HG03378 (cell line): ENCODE results near the gene TNFSF8.
A peak's percentile ranks its signal among the peaks of the same experiment; 100 is the strongest.

Experiments used
- ATAC-seq: cut with Tn5 transposase; IDR thresholded peaks from one replicate; pipeline ENCODE4 v1.9.1; 2021; ENCODE audit warnings: mild to moderate bottlenecking, moderate library complexity; ENCODE audit not compliant: unreplicated experiment

The TNFSF8 gene, protein sequence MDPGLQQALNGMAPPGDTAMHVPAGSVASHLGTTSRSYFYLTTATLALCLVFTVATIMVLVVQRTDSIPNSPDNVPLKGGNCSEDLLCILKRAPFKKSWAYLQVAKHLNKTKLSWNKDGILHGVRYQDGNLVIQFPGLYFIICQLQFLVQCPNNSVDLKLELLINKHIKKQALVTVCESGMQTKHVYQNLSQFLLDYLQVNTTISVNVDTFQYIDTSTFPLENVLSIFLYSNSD

DNA sequence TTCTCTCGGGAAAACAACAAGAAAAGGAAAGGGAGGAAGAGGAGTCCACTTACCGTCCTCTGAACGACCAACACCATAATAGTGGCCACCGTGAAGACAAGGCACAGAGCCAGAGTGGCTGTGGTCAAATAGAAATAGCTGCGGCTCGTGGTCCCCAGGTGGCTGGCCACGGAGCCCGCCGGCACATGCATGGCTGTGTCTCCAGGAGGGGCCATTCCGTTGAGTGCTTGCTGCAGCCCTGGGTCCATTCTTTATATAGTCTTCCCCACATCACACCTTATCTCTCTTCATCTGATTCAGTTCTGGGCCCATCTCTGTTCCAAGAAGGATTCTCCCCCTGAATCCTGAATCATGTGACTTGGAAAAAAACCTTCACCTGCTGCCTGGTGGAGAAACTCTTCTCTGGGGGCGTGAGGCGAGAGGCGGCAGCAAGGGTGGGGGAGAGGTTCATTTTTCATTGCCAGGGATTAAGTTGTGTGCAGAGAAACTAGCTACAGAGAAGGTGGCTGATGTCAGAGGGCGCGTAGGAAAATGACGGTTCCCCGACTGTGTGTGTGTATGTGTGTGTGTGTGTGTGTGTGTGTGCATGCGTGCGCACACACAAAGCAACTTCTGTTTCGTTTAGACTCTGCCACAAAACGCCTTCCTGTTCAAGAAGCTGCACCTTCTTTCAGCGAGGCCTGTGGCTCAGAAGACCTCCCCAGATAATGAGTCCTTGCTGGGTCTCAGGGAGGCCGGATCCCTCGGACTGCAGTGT, at the start of gene TNFSF8:
TSS of gene TNFSF8 (minus strand) at position 536 of the 757 bp plus-strand sequence. CDS start at position 248, 288 bp downstream.
- ATAC-seq, result peak; percentile 45

- no peak for ATAC-seq
These were observed 42.8 kb upstream of the TNFSF8 start for GRCh38 chr9:114973216-114973615.

DNA sequence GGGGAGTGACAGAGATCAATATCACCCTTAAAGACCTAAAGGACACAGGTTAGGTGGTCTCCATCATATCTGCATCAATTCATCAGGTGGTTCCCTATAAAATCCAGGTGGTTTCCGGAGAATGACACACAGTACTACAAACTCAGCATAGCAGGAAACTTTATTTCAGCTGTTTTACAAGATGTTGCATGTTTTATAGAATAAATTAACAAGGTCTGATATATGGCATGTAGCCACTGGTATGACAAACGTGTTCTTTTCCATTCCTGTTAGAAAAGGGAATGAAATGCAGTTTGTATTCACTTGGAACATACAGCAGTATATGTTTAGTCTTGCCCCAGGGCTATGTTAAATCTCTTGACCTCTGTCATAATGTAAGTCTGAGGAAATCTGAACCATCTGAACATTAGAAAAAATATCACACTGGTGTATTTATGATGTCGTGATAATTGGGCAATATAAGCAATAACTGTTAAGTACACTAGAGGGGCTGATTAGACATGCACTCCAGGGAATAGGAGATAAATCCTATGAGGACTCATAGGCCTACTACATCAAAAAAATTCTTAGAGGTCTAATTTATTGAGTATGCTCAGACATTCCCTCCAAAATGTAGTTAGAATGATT, 42.2 kb upstream of the TNFSF8 start:
- no peak for ATAC-seq

- ATAC-seq, result no peak
These were observed 38.9 kb upstream of the TNFSF8 start for GRCh38 chr9:114969269-114969668.

GRCh38 chr9:114968671-114969070, 38.3 kb upstream of the TNFSF8 start:
- ATAC-seq, result no peak

GRCh38 chr9:114965564-114965963, 35.2 kb upstream of the TNFSF8 start:
- ATAC-seq, result no peak

DNA sequence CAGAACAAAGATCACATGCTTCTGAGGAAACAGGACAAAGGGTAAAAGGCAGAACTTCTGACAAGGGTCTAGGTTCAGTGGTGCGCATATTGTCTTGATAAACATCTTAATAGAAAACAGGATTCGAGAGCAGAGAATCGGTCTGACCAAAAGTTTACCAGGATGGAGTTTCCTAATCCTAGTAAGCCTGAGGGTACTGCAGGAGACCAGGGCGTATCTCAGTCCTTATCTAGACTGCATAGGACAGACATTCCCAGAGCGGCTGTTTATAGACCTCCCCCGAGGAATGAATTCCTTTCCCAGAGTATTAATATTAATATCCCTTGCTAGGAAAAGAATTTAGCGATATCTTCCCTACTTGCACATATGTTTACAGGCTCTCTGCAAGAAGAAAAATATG, 32.4 kb upstream of the TNFSF8 start:
- no peak for ATAC-seq

GRCh38 chr9:114960276-114960675, 29.9 kb upstream of the TNFSF8 start:
- ATAC-seq, result no peak

- no peak for ATAC-seq
These were observed 28.4 kb upstream of the TNFSF8 start for GRCh38 chr9:114958844-114959235.

- no peak for ATAC-seq
These were observed 27.8 kb upstream of the TNFSF8 start for GRCh38 chr9:114958021-114958843.

DNA sequence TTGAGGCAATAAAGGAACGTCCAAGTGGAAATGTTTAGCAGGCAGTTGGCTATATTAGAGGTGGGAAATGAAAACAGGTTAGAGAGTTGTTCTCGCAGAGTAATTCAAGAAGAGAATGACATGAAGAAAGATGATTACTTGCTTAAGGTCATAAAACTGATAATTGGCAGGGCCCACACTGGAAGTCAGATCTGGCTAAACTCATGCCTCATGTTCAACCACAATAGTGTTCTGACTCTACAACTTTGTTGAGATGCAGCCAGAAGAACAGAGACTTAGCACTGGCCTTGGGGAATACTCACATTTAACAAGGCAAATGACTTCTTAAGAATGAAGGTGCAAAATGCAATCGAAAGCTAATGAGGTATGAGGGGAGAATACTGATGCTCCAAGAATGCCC, 27.2 kb upstream of the TNFSF8 start:
- no peak for ATAC-seq

DNA sequence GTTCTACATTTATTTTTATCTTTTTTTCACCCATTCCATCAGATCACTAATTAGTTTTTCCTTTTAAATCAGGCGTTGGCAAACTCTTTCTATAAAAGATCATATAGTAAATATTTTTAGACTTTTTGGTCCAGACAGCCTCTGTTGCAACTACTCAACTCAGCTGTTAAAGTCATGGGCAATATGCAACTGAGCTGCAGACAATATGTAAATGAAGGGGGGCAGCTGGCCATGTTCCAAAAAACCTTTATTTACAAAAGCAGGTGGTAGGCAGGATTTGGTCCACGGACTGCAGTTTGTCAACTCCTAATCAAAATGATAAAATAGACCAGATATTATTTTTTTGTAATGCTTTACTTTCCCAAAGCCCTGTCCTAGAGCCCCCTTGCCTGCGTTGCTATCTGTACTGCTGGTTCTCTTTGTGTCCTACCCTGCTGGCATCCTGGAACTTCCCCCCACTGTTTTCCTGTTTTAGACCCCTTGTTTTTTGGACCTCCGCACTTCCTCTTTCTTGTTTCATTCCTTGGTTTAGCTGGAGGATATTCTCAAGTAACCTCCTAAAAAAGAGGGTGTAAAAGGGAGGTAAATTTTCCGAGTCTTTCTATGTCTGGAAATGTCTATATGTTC, 24.7 kb upstream of the TNFSF8 start:
- no peak for ATAC-seq

DNA sequence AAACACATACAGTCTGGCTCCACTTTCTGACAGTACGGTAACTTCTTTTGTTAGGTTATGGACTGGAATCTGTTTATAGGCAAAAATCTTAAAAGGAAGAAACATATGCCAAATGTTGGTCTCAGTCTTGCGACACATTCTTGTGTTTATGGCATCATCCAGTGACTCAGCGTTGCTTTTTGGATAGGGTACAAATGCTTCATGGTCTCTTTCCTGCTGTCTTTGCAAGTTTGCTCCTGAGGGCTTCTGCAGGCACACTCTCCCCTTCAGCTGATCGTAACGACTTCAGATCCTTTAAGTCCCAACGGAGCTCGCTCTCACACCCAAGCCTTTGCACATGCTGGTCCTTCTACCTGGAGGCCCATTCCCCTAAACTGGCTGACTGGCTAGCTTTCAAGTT, 23.6 kb upstream of the TNFSF8 start:
- ATAC-seq, result no peak

DNA sequence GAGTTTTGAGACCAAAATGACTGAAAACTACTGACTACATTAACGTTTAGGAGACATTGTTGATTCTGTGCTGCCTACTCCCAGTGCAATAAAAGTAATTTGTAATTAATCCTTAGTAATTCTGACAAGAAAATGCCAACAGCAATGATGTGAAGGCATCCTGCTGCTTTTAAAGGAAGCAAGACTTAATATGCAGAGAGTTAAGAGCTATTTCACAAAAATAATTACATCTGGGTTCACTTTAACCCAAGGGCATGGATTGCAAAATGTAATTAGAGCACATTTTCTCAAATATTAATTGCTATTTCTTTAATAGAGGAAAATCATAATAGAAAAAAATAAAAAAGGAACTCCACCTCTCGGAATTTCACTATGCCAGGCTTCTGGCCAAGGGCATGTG, 22.7 kb upstream of the TNFSF8 start:
- ATAC-seq, result no peak

DNA sequence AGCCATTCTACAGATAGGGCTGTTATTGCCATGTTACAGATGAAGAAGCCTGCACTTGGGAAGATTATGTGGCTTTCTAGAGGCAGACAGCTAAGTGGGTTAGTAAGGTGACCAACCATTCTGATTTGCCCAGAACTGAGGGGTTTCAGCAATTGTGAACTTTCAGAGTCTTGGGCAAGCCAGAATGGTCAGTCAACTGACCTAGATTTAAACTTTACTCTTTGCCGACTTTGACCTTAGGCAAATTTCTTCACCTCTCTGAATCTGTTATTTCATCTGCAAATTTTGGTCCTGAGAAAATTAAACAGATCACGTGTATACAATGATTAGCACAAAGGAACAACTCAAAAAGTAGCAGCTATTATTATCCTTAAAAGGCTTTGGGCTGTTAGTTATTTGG, 20.4 kb upstream of the TNFSF8 start:
- no peak for ATAC-seq

GRCh38 chr9:114947058-114947457, 16.7 kb upstream of the TNFSF8 start:
- no peak for ATAC-seq

DNA sequence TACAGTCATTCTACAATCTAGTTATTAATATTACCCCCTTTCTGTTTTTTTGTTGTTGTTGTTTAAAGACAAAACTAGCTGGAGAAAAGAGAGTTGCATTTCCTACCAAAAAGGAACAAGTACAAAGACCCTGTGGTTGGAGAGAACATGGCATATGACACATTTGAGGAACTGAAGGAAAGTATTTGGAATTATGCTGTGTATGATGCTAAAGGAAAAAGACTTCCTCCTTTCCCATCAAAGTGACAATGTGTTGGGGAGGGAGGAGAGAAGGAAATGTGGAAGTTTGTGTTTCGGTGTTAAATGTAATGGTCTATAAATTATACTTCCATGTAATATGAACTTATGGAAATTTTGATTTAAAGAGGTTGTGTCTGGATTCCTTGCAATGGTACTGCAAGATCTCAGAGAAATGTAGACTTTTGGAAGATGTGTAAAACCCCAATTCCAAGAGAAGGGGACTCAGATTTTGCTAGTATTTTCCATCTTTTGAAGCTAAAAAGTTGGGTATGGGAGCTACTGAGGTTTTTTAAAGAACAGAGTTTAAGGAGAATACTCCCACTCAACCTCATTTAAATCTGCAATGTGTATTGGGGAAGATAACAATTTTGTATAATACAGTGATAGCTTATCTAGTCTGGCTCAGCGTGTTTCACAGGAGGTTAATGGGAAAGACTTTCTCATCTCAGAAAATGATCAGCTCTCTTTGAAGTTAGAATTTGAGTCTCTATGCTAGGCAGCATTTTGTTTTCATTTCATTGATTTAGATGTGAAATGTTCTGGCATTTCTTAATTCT, 15.4 kb upstream of the TNFSF8 start:
- ATAC-seq, result no peak

GRCh38 chr9:114941376-114941775, 11.0 kb upstream of the TNFSF8 start:
- no peak for ATAC-seq

GRCh38 chr9:114938687-114939575, 8.5 kb upstream of the TNFSF8 start:
- no peak for ATAC-seq
